T-cell (primary cell): Measurements from ENCODE around the gene PIWIL4. TPM values are rescaled to one million over a fixed set of nuclear protein-coding genes. Genes with fewer than 3 reads are reported as not detected.

Experiments
- ATAC-seq, 4 experiments: fragments of 200-7000 bp in 3 of 4; fragments of 150-1000 bp in 1 of 4; cut with Tn5 transposase; replicated peaks in 1 of 4; 1 replicate in 3 of 4; 2 replicates in 1 of 4; pipeline ENCODE4 v1.10.0; 2021; ENCODE audit warnings: moderate library complexity in 3 of 4, mild to moderate bottlenecking in 2 of 4, moderate number of reproducible peaks in 1 of 4
- CTCF ChIA-PET, 2 donors: fragments of 300-600 bp; sonication (Branson Sonifier 250); formaldehyde crosslinking; loops; one replicate each; lab custom pipeline; 2022; ENCODE audit warnings: antibody characterized with exemption in 2 of 2; lab: Charles Lee
- POLR2A ChIA-PET, 2 donors: fragments of 300-600 bp; sonication (Branson Sonifier 250); formaldehyde crosslinking; loops; one replicate each; lab custom pipeline; 2022; ENCODE audit warnings: antibody characterized with exemption in 2 of 2; lab: Charles Lee
- DNase-seq, 35 experiments: peaks; one replicate each; pipeline versions ENCODE4 v3.0.0 to v3.0.0-alpha.2; 2013 to 2023
- H3K27ac ChIP-seq: one replicate; pipeline ENCODE4 v1.5.1; 2013; ENCODE audit warnings: low read length
- H3K27me3 ChIP-seq, 2 experiments: replicated peaks in 1 of 2; 1 replicate in 1 of 2; 2 replicates in 1 of 2; pipeline versions ENCODE4 v1.6.1 to v1.7.0; 2013; ENCODE audit warnings: low read length in 1 of 2, mixed read lengths in 1 of 2; ENCODE audit not compliant: control insufficient read depth in 2 of 2, insufficient read depth in 2 of 2; ENCODE audit errors: extremely low read depth in 1 of 2
- H3K36me3 ChIP-seq, 2 donors: 1 replicate in 1 of 2; 2 replicates in 1 of 2; pipeline versions ENCODE4 v1.6.1 to v1.7.0; 2013; ENCODE audit warnings: low read length in 1 of 2; ENCODE audit not compliant: control insufficient read depth in 2 of 2, insufficient read depth in 1 of 2; ENCODE audit errors: extremely low read depth in 1 of 2
- H3K4me1 ChIP-seq, 2 experiments: 1 replicate in 1 of 2; 2 replicates in 1 of 2; pipeline versions ENCODE4 v1.6.1 to v1.7.0; 2013; ENCODE audit warnings: low read length in 2 of 2, mixed read lengths in 1 of 2; ENCODE audit not compliant: insufficient read depth in 2 of 2, control insufficient read depth in 1 of 2; ENCODE audit errors: extremely low read depth in 1 of 2
- H3K4me3 ChIP-seq, 2 donors: 1 replicate in 1 of 2; 2 replicates in 1 of 2; pipeline versions ENCODE4 v1.5.1 to v1.7.0; 2013; ENCODE audit warnings: mild to moderate bottlenecking in 2 of 2, low read length in 1 of 2, moderate library complexity in 1 of 2; ENCODE audit not compliant: control insufficient read depth in 1 of 2; ENCODE audit errors: extremely low read depth in 1 of 2
- H3K9me3 ChIP-seq: 2 replicates; pipeline ENCODE4 v1.7.0; 2013
- H3K27ac Mint-ChIP-seq, 2 donors: one replicate each; pipeline ENCODE4 v1.8.0; 2020 to 2021; ENCODE audit warnings: mild to moderate bottlenecking in 2 of 2, mixed read lengths in 2 of 2
- H3K27me3 Mint-ChIP-seq, 2 donors: one replicate each; pipeline ENCODE4 v1.8.0; 2021 to 2022; ENCODE audit warnings: mixed read lengths in 2 of 2
- H3K36me3 Mint-ChIP-seq: one replicate; pipeline ENCODE4 v1.8.0; 2021; ENCODE audit warnings: mixed read lengths
- H3K4me1 Mint-ChIP-seq, 3 donors: one replicate each; pipeline ENCODE4 v1.8.0; 2020 to 2022; ENCODE audit warnings: mixed read lengths in 3 of 3, mild to moderate bottlenecking in 1 of 3
- H3K4me3 Mint-ChIP-seq, 3 donors: one replicate each; pipeline ENCODE4 v1.8.0; 2020 to 2022; ENCODE audit warnings: mild to moderate bottlenecking in 3 of 3, mixed read lengths in 3 of 3, moderate library complexity in 3 of 3
- H3K9me3 Mint-ChIP-seq, 3 donors: one replicate each; pipeline ENCODE4 v1.8.0; 2020 to 2022; ENCODE audit warnings: mixed read lengths in 3 of 3
- WGBS: methylation state at CpG from one replicate; pipeline ENCODE4 v1.1.5; 2013; ENCODE audit warnings: missing lambda C conversion rate; ENCODE audit not compliant: insufficient coverage; 5-methylcytosine and 5-hydroxymethylcytosine counted together
- total RNA-seq, 35 experiments: library from RNA in 6 of 35; stranded (reverse) in 6 of 35; fragments of 120-200 nt in 1 of 35; gene quantifications; one replicate each; pipeline versions ENCODE4 v1.2.1 to v1.2.4 and lab custom pipeline; 2013 to 2026

Gene PIWIL4
- total RNA-seq, 5 donors from 2014 or later (not counting 1 experiment from before 2014, with no cell fraction given), result 0.82 to 2.7 (median 2.0) TPM

DNA sequence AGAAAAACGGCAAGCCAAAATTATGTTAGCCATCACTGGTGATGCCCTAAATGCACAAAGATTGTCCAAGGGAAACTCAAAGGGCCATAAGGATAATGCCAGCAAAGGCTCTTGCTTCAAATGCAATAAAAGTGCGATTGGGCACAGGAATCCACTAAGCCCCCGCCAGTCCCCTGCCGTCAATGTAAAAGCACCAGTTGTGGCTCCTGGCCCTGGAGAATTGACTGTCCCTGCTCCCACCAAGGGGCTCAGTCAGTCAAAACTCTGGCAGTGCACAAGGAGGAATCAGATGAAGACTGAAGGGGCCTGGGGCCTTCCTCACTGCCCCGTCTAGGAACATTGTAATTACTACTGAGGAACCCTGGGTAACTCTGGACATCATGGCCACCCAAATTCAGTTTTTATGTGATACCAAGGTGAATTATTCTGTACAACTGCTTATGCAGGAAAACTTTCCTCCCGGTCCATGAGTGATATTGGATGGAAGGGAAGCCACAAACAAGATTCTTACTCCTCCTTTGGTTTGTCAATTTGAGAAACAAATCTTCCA, 85.6 kb downstream of the PIWIL4 start:
- WGBS, result 88% methylated on average over 5 of the region's 6 CpGs
- peaks cover 9 to 24% of the 10 kb centered on the region in 2 donors for H3K27me3 Mint-ChIP-seq

DNA sequence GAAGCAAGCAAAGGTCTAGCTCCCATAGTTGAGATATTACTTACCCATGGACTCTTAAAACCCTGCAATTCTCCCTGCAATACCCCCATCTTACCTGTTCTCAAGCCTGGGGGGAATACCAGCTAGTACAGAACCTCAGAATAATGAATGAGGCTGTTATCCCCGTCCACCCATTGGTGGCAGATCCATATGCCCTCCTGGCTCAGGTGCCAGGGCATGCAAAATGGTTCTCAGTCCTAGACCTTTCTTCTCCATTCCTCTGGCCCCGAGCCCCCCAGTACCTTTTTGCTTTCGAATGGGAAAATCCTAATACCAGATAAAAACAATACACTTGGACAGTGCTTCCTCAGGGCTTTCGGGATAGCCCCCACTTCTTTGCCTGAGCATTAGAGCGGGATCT, 86.4 kb downstream of the PIWIL4 start:
- Mint-ChIP-seq H3K9me3 (no peaks in the 10 kb centered on the region), H3K27me3 (peaks cover 9 to 24% of the 10 kb centered on the region in 2 donors), H3K4me3 (no peak overlapping the region), H3K4me1 (no peaks in the 10 kb centered on the region), H3K36me3 (no peaks in the 10 kb centered on the region), H3K27ac (no peak overlapping the region)
- ATAC-seq, result no peak
- no peak overlapping the region for H3K4me3 ChIP-seq
- peaks cover 0 to 4% of the 10 kb centered on the region in 2 experiments for H3K27me3 ChIP-seq
- POLR2A ChIA-PET, result interaction anchor here in 1 of 2 donors (0.6 kb wide), 1 partner anchor 13 kb away, joined by 3 read pairs; no protein-coding TSS in a partner anchor
- no peaks in the 10 kb centered on the region for H3K4me1 ChIP-seq
- no peak overlapping the region for H3K27ac ChIP-seq
- DNase-seq, result no peak
- no peaks in the 10 kb centered on the region for H3K9me3 ChIP-seq
- WGBS, result 50% methylated on average over 2 of the region's 5 CpGs
- H3K36me3 ChIP-seq, result no peaks in the 10 kb centered on the region
- CTCF ChIA-PET, result no interaction called here

More for the DNA sequence above, 85.6 kb downstream of the PIWIL4 start:
- Histone ChIP-seq H3K4me1 (no peaks in the 10 kb centered on the region), H3K36me3 (no peaks in the 10 kb centered on the region), H3K27ac (no peak overlapping the region), H3K9me3 (no peaks in the 10 kb centered on the region), H3K4me3 (no peak overlapping the region), H3K27me3 (peaks cover 0 to 4% of the 10 kb centered on the region in 2 experiments)
- no peak overlapping the region for H3K4me3 Mint-ChIP-seq
- ATAC-seq (no peak), DNase-seq (no peak)
- no peaks in the 10 kb centered on the region for H3K36me3 Mint-ChIP-seq
- ChIA-PET CTCF (no interaction called here), POLR2A (no interaction called here)
- H3K9me3 Mint-ChIP-seq, result no peaks in the 10 kb centered on the region
- H3K4me1 Mint-ChIP-seq, result no peaks in the 10 kb centered on the region
- no peak overlapping the region for H3K27ac Mint-ChIP-seq

DNA sequence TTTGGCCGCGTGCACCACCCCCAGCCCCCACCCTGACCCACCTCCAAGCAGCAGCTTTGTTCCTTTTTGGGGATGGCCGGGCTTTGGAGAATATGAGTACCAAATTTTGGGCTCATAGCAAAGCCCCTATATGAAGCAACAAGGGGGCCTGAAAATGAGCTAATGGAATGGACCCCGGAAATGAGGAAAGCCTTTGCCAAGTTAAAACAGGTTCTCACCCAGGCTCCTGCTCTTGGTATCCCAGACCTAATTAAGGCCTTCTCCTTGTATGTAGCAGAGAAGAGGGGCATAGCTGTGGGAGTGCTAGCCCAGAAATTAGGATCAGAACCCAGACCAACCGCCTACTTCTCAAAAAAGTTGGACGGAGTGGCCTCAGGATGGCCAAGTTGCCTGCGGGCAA, 87.0 kb downstream of the PIWIL4 start:
- no peaks in the 10 kb centered on the region for H3K36me3 Mint-ChIP-seq
- peaks cover 10 to 24% of the 10 kb centered on the region in 2 donors for H3K27me3 Mint-ChIP-seq

DNA sequence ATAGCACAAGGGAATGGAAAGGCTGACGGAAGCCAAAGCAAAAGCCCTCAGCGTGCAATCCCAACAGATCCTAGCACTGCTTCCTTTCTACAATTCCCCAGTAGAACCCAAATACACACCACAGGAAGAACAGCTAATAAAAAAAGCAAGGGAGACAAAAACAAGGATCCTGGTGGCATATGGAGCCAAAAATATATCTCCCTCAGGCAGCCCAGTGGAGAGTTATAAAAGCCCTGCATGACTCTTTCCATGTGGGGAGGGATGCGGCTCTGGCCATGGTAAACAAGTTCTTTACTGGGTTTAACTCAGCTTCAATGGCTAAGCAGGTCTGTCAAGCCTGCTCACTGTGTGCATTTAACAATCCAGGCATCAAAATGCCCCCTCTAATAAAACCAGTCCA, 88.1 kb downstream of the PIWIL4 start:
- CTCF ChIA-PET, result no interaction called here
- ATAC-seq (no peak), DNase-seq (no peak)
- Histone ChIP-seq H3K36me3 (no peaks in the 10 kb centered on the region), H3K27ac (no peak overlapping the region), H3K4me3 (no peak overlapping the region), H3K27me3 (peaks cover 0 to 4% of the 10 kb centered on the region in 2 experiments), H3K9me3 (no peaks in the 10 kb centered on the region), H3K4me1 (no peaks in the 10 kb centered on the region)
- no peak overlapping the region for H3K4me3 Mint-ChIP-seq
- no peak overlapping the region for H3K27ac Mint-ChIP-seq
- H3K27me3 Mint-ChIP-seq, result peaks cover 12 to 24% of the 10 kb centered on the region in 2 donors
- 79% methylated on average over 2 of the region's 3 CpGs for WGBS
- POLR2A ChIA-PET, result interaction anchor here in 1 of 2 donors (0.6 kb wide), 1 partner anchor 808 kb away, joined by 3 read pairs; no protein-coding TSS in a partner anchor
- H3K36me3 Mint-ChIP-seq, result no peaks in the 10 kb centered on the region
- no peaks in the 10 kb centered on the region for H3K9me3 Mint-ChIP-seq
- H3K4me1 Mint-ChIP-seq, result no peaks in the 10 kb centered on the region

More for the DNA sequence above, 87.0 kb downstream of the PIWIL4 start:
- no peak for DNase-seq
- Mint-ChIP-seq H3K4me3 (no peak overlapping the region), H3K9me3 (no peaks in the 10 kb centered on the region), H3K27ac (no peak overlapping the region), H3K4me1 (no peaks in the 10 kb centered on the region)
- Histone ChIP-seq H3K27me3 (peaks cover 0 to 4% of the 10 kb centered on the region in 2 experiments), H3K27ac (no peak overlapping the region), H3K4me3 (no peak overlapping the region), H3K9me3 (no peaks in the 10 kb centered on the region), H3K36me3 (no peaks in the 10 kb centered on the region), H3K4me1 (no peaks in the 10 kb centered on the region)
- WGBS, result 100% methylated on average over 1 of the region's 7 CpGs
- no peak for ATAC-seq
- CTCF ChIA-PET, result no interaction called here
- POLR2A ChIA-PET, result no interaction called here

DNA sequence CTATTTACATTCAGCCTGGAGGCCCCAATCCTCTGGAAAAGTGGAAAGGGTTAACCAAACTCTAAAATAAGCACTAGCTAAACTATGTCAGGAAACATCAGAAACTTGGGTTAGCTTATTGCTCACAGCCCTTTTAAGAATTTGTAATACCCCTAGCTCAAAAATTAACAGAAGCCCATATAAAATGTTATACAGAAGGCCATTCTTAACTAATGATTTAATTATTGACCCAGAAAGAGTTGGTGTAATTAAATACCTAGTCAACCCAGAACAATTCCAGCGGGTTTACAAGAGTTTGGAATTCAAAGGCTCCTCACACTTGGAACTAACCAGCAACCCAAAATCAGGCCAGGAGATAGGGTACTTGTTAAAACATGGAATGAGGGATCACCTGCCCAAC, 88.8 kb downstream of the PIWIL4 start:
- peaks cover 12 to 22% of the 10 kb centered on the region in 2 donors for H3K27me3 Mint-ChIP-seq
- ATAC-seq (no peak), DNase-seq (no peak)
- H3K4me1 Mint-ChIP-seq, result no peaks in the 10 kb centered on the region
- POLR2A ChIA-PET, result no interaction called here
- H3K27ac Mint-ChIP-seq, result no peak overlapping the region
- Histone ChIP-seq H3K4me3 (no peak overlapping the region), H3K36me3 (no peaks in the 10 kb centered on the region), H3K4me1 (no peaks in the 10 kb centered on the region), H3K27ac (no peak overlapping the region), H3K27me3 (peaks cover 0 to 4% of the 10 kb centered on the region in 2 experiments), H3K9me3 (no peaks in the 10 kb centered on the region)
- H3K9me3 Mint-ChIP-seq, result no peaks in the 10 kb centered on the region
- no CpG with 5 or more reads among the region's 1 CpG for WGBS
- CTCF ChIA-PET, result no interaction called here
- no peaks in the 10 kb centered on the region for H3K36me3 Mint-ChIP-seq
- no peak overlapping the region for H3K4me3 Mint-ChIP-seq

DNA sequence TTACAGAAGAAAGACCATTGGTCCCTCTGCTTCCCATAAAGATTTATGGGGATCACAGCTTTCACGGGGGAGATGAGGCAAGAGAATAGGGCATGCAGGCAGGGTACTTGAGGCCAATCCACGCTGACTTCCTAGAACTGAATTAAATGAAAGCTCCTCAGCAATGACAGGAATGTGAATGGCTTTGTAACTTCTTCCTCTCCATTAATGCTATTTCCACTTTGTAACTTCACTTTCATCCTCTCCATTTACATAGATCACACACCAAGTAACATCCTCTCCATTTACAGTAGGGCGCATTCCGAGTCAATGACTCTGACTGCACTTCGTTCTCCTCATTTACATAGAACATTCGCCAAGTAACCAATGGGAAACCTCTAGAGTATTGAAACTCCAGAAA, 89.8 kb downstream of the PIWIL4 start:
- no peak for ATAC-seq
- Histone ChIP-seq H3K4me3 (no peak overlapping the region), H3K36me3 (no peaks in the 10 kb centered on the region), H3K4me1 (no peaks in the 10 kb centered on the region), H3K27me3 (peaks cover 0 to 4% of the 10 kb centered on the region in 2 experiments), H3K9me3 (no peaks in the 10 kb centered on the region), H3K27ac (no peak overlapping the region)
- DNase-seq, result no peak
- CTCF ChIA-PET, result no interaction called here
- no peak overlapping the region for H3K27ac Mint-ChIP-seq
- H3K36me3 Mint-ChIP-seq, result no peaks in the 10 kb centered on the region
- H3K4me3 Mint-ChIP-seq, result no peak overlapping the region
- H3K9me3 Mint-ChIP-seq, result no peaks in the 10 kb centered on the region
- 96% methylated on average over 6 of the region's 6 CpGs for WGBS
- POLR2A ChIA-PET, result no interaction called here
- peaks cover 13 to 25% of the 10 kb centered on the region in 2 donors for H3K27me3 Mint-ChIP-seq
- H3K4me1 Mint-ChIP-seq, result peaks cover 0 to 8% (median 0%) of the 10 kb centered on the region in 3 donors
